ENCODE results near the gene FBP2.

DNA sequence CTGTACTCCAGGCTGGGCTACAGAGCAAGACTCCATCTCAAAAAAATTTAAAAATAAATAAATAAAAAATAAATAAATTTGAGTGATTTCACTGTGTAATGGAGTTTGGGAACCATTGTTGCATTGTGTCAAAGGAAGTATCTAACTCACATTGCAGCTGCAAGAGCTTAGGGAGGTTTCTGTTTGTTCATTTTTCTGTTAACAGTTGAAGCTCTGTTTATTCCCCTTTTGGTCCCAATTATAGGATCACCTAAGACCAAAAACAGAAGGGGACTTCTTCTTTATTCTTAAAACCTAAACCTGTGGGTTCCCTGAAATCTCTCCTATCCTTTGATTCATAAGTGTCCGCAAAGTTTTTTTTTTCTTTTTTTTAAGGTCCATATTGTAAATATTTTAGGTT, 67.4 kb downstream of the FBP2 start:
- no peak for TF ChIP-seq CBX5 (IDR thresholded peaks at IDR 0.05; ENCODE audit: low read depth)
- TF ChIP-seq SP1 (IDR thresholded peaks at IDR 0.05; ENCODE audit: low read depth, low read length) = no peak
- TF ChIP-seq, protein P1, sequence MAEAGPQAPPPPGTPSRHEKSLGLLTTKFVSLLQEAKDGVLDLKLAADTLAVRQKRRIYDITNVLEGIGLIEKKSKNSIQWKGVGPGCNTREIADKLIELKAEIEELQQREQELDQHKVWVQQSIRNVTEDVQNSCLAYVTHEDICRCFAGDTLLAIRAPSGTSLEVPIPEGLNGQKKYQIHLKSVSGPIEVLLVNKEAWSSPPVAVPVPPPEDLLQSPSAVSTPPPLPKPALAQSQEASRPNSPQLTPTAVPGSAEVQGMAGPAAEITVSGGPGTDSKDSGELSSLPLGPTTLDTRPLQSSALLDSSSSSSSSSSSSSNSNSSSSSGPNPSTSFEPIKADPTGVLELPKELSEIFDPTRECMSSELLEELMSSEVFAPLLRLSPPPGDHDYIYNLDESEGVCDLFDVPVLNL (IDR thresholded peaks at IDR 0.05; ENCODE audit: low read depth, low read length) = no peak
- no peak for TF ChIP-seq POLR2AphosphoS5 (IDR thresholded peaks at IDR 0.05; ENCODE audit: low read length)
- no peak for TF ChIP-seq CREB1 (IDR thresholded peaks at IDR 0.05; ENCODE audit: low read depth)
- no peak for TF ChIP-seq GABPA (IDR thresholded peaks at IDR 0.05; ENCODE audit: low read depth)
- no peak for TF ChIP-seq EZH2 (IDR thresholded peaks at IDR 0.05; ENCODE audit: borderline replicate concordance, control insufficient read depth, low read depth, low read length)
- no peak for TF ChIP-seq RAD21 (IDR thresholded peaks at IDR 0.05; ENCODE audit: insufficient read depth, low read depth, low read length)
- TF ChIP-seq, protein P2, sequence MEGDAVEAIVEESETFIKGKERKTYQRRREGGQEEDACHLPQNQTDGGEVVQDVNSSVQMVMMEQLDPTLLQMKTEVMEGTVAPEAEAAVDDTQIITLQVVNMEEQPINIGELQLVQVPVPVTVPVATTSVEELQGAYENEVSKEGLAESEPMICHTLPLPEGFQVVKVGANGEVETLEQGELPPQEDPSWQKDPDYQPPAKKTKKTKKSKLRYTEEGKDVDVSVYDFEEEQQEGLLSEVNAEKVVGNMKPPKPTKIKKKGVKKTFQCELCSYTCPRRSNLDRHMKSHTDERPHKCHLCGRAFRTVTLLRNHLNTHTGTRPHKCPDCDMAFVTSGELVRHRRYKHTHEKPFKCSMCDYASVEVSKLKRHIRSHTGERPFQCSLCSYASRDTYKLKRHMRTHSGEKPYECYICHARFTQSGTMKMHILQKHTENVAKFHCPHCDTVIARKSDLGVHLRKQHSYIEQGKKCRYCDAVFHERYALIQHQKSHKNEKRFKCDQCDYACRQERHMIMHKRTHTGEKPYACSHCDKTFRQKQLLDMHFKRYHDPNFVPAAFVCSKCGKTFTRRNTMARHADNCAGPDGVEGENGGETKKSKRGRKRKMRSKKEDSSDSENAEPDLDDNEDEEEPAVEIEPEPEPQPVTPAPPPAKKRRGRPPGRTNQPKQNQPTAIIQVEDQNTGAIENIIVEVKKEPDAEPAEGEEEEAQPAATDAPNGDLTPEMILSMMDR (IDR thresholded peaks at IDR 0.05 in 2 of 3, conservative IDR thresholded peaks at IDR 0.05 in 1 of 3; ENCODE audit: control insufficient read depth in 2 of 3, extremely low read depth in 1 of 3, insufficient read depth in 1 of 3, low read depth in 3 of 3, low read length in 3 of 3) = no peak
- no peak for TF ChIP-seq EP300 (IDR thresholded peaks at IDR 0.05; ENCODE audit: borderline replicate concordance in 1 of 2, control insufficient read depth in 1 of 2, low read depth in 2 of 2, low read length in 2 of 2)
- no peak for TF ChIP-seq HDAC6 (IDR thresholded peaks at IDR 0.05; ENCODE audit: unreplicated experiment)
- no peak for TF ChIP-seq ZNF274 (IDR thresholded peaks at IDR 0.05; ENCODE audit: insufficient read depth, insufficient read length)
- no peak for TF ChIP-seq TCF3 (IDR thresholded peaks at IDR 0.05; ENCODE audit: borderline replicate concordance, insufficient read depth, low read depth, low read length)
- TF ChIP-seq FOS (IDR thresholded peaks at IDR 0.05; ENCODE audit: borderline replicate concordance, extremely low read depth, insufficient read length) = no peak
